Astrocyte (in vitro differentiated cells and primary cell): ENCODE data around the gene ANKRD18B. TPM values are rescaled to one million over a fixed set of nuclear protein-coding genes. Genes with fewer than 3 reads are reported as not detected.
A peak's percentile ranks its signal among the peaks of the same experiment; 100 is the strongest.
"Not testable (repeated sequence)": the region's sequence is repeated elsewhere in the genome, so short reads cannot be mapped to it uniquely, and the experiment has no call there.

Source experiments
- DNase-seq: peaks from one replicate; pipeline ENCODE4 v3.0.0-alpha.2; 2010; ENCODE audit warnings: low read depth
- FAIRE-seq: peaks from 2 replicates; lab custom pipeline; 2011; peaks lifted over from hg19 to GRCh38; lab: Jason Lieb, UNC
- H2AFZ ChIP-seq: 2 replicates; pipeline ENCODE4 v1.6.0; 2012; ENCODE audit warnings: low read depth, low read length, inconsistent platforms
- H3K27ac ChIP-seq: 2 replicates; pipeline ENCODE4 v1.5.1; 2011; ENCODE audit warnings: low read depth, low read length, inconsistent platforms
- H3K27me3 ChIP-seq: 2 replicates; pipeline ENCODE4 v1.6.0; 2011; ENCODE audit warnings: low read length, inconsistent platforms; ENCODE audit not compliant: insufficient read depth
- H3K36me3 ChIP-seq: 2 replicates; pipeline ENCODE4 v1.5.1; 2011; ENCODE audit warnings: low read length, inconsistent platforms; ENCODE audit not compliant: insufficient read depth
- H3K4me1 ChIP-seq: 2 replicates; pipeline ENCODE4 v1.5.1; 2011; ENCODE audit warnings: low read length, inconsistent platforms; ENCODE audit not compliant: insufficient read depth
- H3K4me2 ChIP-seq: 2 replicates; pipeline ENCODE4 v1.6.0; 2012; ENCODE audit warnings: low read length, inconsistent platforms
- H3K4me3 ChIP-seq: 2 replicates; pipeline ENCODE4 v1.5.1; 2011; ENCODE audit warnings: low read depth, mild to moderate bottlenecking, low read length, inconsistent platforms; ENCODE audit not compliant: insufficient read depth
- H3K79me2 ChIP-seq: 2 replicates; pipeline ENCODE4 v1.6.0; 2012; ENCODE audit warnings: mild to moderate bottlenecking, low read length, inconsistent platforms; ENCODE audit not compliant: insufficient read depth
- H3K9ac ChIP-seq: 2 replicates; pipeline ENCODE4 v1.6.0; 2012; ENCODE audit warnings: mild to moderate bottlenecking, low read length, inconsistent platforms
- H3K9me3 ChIP-seq: 2 replicates; pipeline ENCODE4 v1.5.1; 2012; ENCODE audit warnings: low read depth, mild to moderate bottlenecking, low read length, inconsistent platforms; ENCODE audit not compliant: insufficient read depth
- H4K20me1 ChIP-seq: 2 replicates; pipeline ENCODE4 v1.6.0; 2012; ENCODE audit warnings: low read length, inconsistent platforms; ENCODE audit not compliant: insufficient read depth
- H3K27ac Mint-ChIP-seq: one replicate; pipeline ENCODE4 v1.8.0; 2021; ENCODE audit warnings: mild to moderate bottlenecking, mixed read lengths; ENCODE audit not compliant: unreplicated experiment
- H3K27me3 Mint-ChIP-seq: one replicate; pipeline ENCODE4 v1.8.0; 2021; ENCODE audit warnings: low read depth, mixed read lengths; ENCODE audit not compliant: unreplicated experiment
- H3K36me3 Mint-ChIP-seq: one replicate; pipeline ENCODE4 v1.8.0; 2021; ENCODE audit warnings: low read depth, mixed read lengths; ENCODE audit not compliant: unreplicated experiment
- H3K4me1 Mint-ChIP-seq: one replicate; pipeline ENCODE4 v1.8.0; 2021; ENCODE audit warnings: low read depth, mixed read lengths; ENCODE audit not compliant: unreplicated experiment
- H3K4me3 Mint-ChIP-seq: one replicate; pipeline ENCODE4 v1.8.0; 2021; ENCODE audit warnings: mild to moderate bottlenecking, moderate library complexity, mixed read lengths; ENCODE audit not compliant: unreplicated experiment
- H3K9me3 Mint-ChIP-seq: one replicate; pipeline ENCODE4 v1.8.0; 2021; ENCODE audit warnings: mild to moderate bottlenecking, mixed read lengths; ENCODE audit not compliant: unreplicated experiment
- CTCF ChIP-seq: IDR thresholded peaks from 2 replicates; pipeline ENCODE4 v1.5.1; 2011; ENCODE audit warnings: low read depth, mild to moderate bottlenecking, inconsistent platforms, low read length, moderate library complexity; ENCODE audit not compliant: insufficient read depth
- EZH2 ChIP-seq: IDR thresholded peaks from 2 replicates; pipeline ENCODE4 v1.6.1; 2012; ENCODE audit warnings: mild to moderate bottlenecking, low read length, inconsistent platforms; ENCODE audit not compliant: insufficient read depth
- total RNA-seq: library from RNA; stranded (reverse); gene quantifications from 2 replicates; pipeline ENCODE4 v1.2.1, GENCODE V29; 2021

The ANKRD18B gene
- total RNA-seq, 1 donor from 2014 or later = 6.3 TPM

- Histone ChIP-seq H3K79me2 (no peaks in the 10 kb centered on the region), H3K9me3 (no peaks in the 10 kb centered on the region), H3K4me1 (no peaks in the 10 kb centered on the region), H4K20me1 (no peaks in the 10 kb centered on the region), H3K27me3 (no peaks in the 10 kb centered on the region), H3K36me3 (no peaks in the 10 kb centered on the region), H3K9ac (no peak overlapping the region), H3K4me2 (no peak overlapping the region), H3K27ac (no peak overlapping the region), H3K4me3 (no peak overlapping the region), H2AFZ (no peak overlapping the region)
- Mint-ChIP-seq H3K36me3 (peaks cover 1% of the 10 kb centered on the region), H3K27me3 (no peaks in the 10 kb centered on the region), H3K4me1 (peaks cover 2% of the 10 kb centered on the region), H3K9me3 (no peaks in the 10 kb centered on the region), H3K27ac (no peak overlapping the region), H3K4me3 (no peak overlapping the region)
- DNase-seq = no peak
- TF ChIP-seq CTCF (no peak), EZH2 (no peak)
- no peak for FAIRE-seq
Observed at GRCh38 chr9:33535541-33535940, 11.5 kb downstream of the ANKRD18B start.

- not testable (repeated sequence) for H4K20me1 ChIP-seq, FAIRE-seq, H3K4me1 Mint-ChIP-seq, H3K36me3 ChIP-seq, H3K4me3 Mint-ChIP-seq, H3K4me3 ChIP-seq, H3K27ac ChIP-seq, H3K36me3 Mint-ChIP-seq, H3K9me3 ChIP-seq, H3K27ac Mint-ChIP-seq, H2AFZ ChIP-seq, H3K4me2 ChIP-seq, H3K27me3 Mint-ChIP-seq, H3K4me1 ChIP-seq, H3K9me3 Mint-ChIP-seq, H3K9ac ChIP-seq, H3K79me2 ChIP-seq, H3K27me3 ChIP-seq, DNase-seq
Observed at GRCh38 chr9:33543463-33543862, 19.4 kb downstream of the ANKRD18B start.

GRCh38 chr9:33545715-33546114 is 21.7 kb downstream of the ANKRD18B start:
- H3K27ac ChIP-seq, H3K4me3 ChIP-seq, H3K4me3 Mint-ChIP-seq, H3K36me3 ChIP-seq, DNase-seq, H3K79me2 ChIP-seq, H3K4me2 ChIP-seq, H2AFZ ChIP-seq, H3K9me3 ChIP-seq, H4K20me1 ChIP-seq, FAIRE-seq, H3K4me1 ChIP-seq, H3K27ac Mint-ChIP-seq, H3K9me3 Mint-ChIP-seq, H3K27me3 Mint-ChIP-seq, H3K36me3 Mint-ChIP-seq, H3K9ac ChIP-seq, H3K27me3 ChIP-seq: not testable (repeated sequence)
- peaks cover 15% of the 10 kb centered on the region for H3K4me1 Mint-ChIP-seq

GRCh38 chr9:33548816-33549215 is 24.8 kb downstream of the ANKRD18B start:
- Mint-ChIP-seq H3K4me1 (peaks cover 13% of the 10 kb centered on the region), H3K27ac (peak overlapping the region; percentile 43)
- FAIRE-seq, H3K4me3 Mint-ChIP-seq, H3K9me3 ChIP-seq, H3K4me1 ChIP-seq, H3K79me2 ChIP-seq, DNase-seq, H4K20me1 ChIP-seq, H3K4me3 ChIP-seq, H3K27me3 Mint-ChIP-seq, H3K4me2 ChIP-seq, H3K36me3 ChIP-seq, H2AFZ ChIP-seq, H3K27me3 ChIP-seq, H3K9ac ChIP-seq, H3K36me3 Mint-ChIP-seq, H3K9me3 Mint-ChIP-seq, H3K27ac ChIP-seq: not testable (repeated sequence)

GRCh38 chr9:33549418-33549817 is 25.4 kb downstream of the ANKRD18B start:
- Mint-ChIP-seq H3K27ac (peak overlapping the region; percentile 47), H3K4me1 (peaks cover 13% of the 10 kb centered on the region)
- not testable (repeated sequence) for H3K27me3 Mint-ChIP-seq, FAIRE-seq, H3K9ac ChIP-seq, H3K79me2 ChIP-seq, H3K36me3 ChIP-seq, H2AFZ ChIP-seq, H3K4me3 Mint-ChIP-seq, H3K27me3 ChIP-seq, H3K4me1 ChIP-seq, H3K9me3 Mint-ChIP-seq, H3K36me3 Mint-ChIP-seq, H3K4me3 ChIP-seq, H3K9me3 ChIP-seq, H4K20me1 ChIP-seq
- peak; percentile 0 for DNase-seq
- peak overlapping the region; percentile 26 for H3K27ac ChIP-seq
- peak overlapping the region; percentile 59 for H3K4me2 ChIP-seq
